Psoas muscle (tissue), 8 donors: Measurements from ENCODE around the gene PAIP2. TPM values are rescaled to one million over a fixed set of nuclear protein-coding genes. Genes with fewer than 3 reads are reported as not detected.
A peak's percentile ranks its signal among the peaks of the same experiment; 100 is the strongest.

Experiments used
- ATAC-seq, 4 donors: fragments of 200-7000 bp; cut with Tn5 transposase; one replicate each; pipeline ENCODE4 v1.9.1; 2020; ENCODE audit warnings: moderate library complexity in 3 of 4, mild to moderate bottlenecking in 2 of 4
- DNase-seq, 2 donors: peaks; one replicate each; pipeline ENCODE4 v3.0.0-alpha.2; 2020
- H3K27ac ChIP-seq: fragments of 200-600 bp; one replicate; pipeline ENCODE4 v1.8.0; 2022
- H3K27me3 ChIP-seq, 3 donors: fragments of 200-600 bp in 1 of 3; one replicate each; pipeline versions ENCODE4 v1.6.1 to v1.8.0; 2013 to 2022; ENCODE audit warnings: low read length in 2 of 3, mild to moderate bottlenecking in 2 of 3, moderate library complexity in 1 of 3; ENCODE audit not compliant: insufficient read depth in 3 of 3
- H3K36me3 ChIP-seq, 2 donors: fragments of 200-600 bp in 1 of 2; one replicate each; pipeline versions ENCODE4 v1.6.1 to v1.8.0; 2013 to 2022; ENCODE audit warnings: low read depth in 1 of 2, mild to moderate bottlenecking in 1 of 2, moderate library complexity in 1 of 2; ENCODE audit not compliant: insufficient read depth in 1 of 2
- H3K4me1 ChIP-seq: fragments of 200-600 bp; one replicate; pipeline ENCODE4 v1.8.0; 2022
- H3K4me3 ChIP-seq: fragments of 200-600 bp; one replicate; pipeline ENCODE4 v1.8.0; 2022; ENCODE audit warnings: mild to moderate bottlenecking
- H3K9me3 ChIP-seq: fragments of 200-600 bp; one replicate; pipeline ENCODE4 v1.8.0; 2022
- CTCF ChIP-seq: fragments of 200-600 bp; IDR thresholded peaks from one replicate; pipeline ENCODE4 v1.8.0; 2022; ENCODE audit warnings: antibody characterized with exemption
- WGBS, 3 donors: extraction: QIAGEN DNeasy Blood & Tissue Kit; methylation state at CpG; one replicate each; pipeline versions ENCODE4 v1.1.6 to v1.1.7; 2013; 5-methylcytosine and 5-hydroxymethylcytosine counted together
- intact Hi-C, 2 donors: fragments of 100-400 bp; cut with DNase I; formaldehyde crosslinking; loops; one replicate each; pipeline versions ENCODE4 v1.11.0 to v1.14.2; 2022
- polyA plus RNA-seq, 3 donors: library from polyadenylated mRNA; stranded (reverse); fragments of 200-250 nt; gene quantifications; one replicate each; pipeline ENCODE4 v1.2.3, GENCODE V29; 2013
- total RNA-seq, 4 donors: library from RNA; stranded (reverse); fragmentation: NEBNext Ultra II Directional in 2 of 4; extraction: Animal tissue kit (Norgen Biotek cat#: 25700) in 2 of 4; gene quantifications; one replicate each; pipeline versions ENCODE4 v1.2.1 to v1.2.4, GENCODE V29; 2021 to 2023
- donor health status: healthy with polysubstance abuse.
- donor health status: DM: no; HTN: no; CAD: no; lungs with moderate emphysema.
- donor health status: Bipolar disorder and iron deficiency.
- donor health status: healthy.
- donor health status: DM: yes; HTN: yes; CAD: no.
- donor health status: DM: no; HTN: no; CAD: no.
- donor health status: DM: no; HTN: no; CAD: no.
- donor health status: DM: yes; HTN: yes; CAD: no.

PAIP2 gene
- total and polyA plus RNA-seq, 7 donors, result 111 to 252 (median 117) TPM

- Histone ChIP-seq H3K4me1 (peaks cover 16% of the 10 kb centered on the region), H3K27ac (peak overlapping the region; percentile 92), H3K27me3 (no peaks in the 10 kb centered on the region), H3K9me3 (no peaks in the 10 kb centered on the region), H3K4me3 (peak overlapping the region; percentile 71), H3K36me3 (peaks cover 0 to 8% of the 10 kb centered on the region in 2 donors)
- intact Hi-C loops, result no loop called here
- TF ChIP-seq CTCF, result no peak
- DNase-seq (peak in 1 of 2 donors; percentile 57), ATAC-seq (peak; percentile 10 to 40 (median 27))
- 12 to 20% (median 15%) methylated on average over 7 of the region's 7 CpGs for WGBS, 3 donors
Measured at GRCh38 chr5:139403418-139403786, 61.7 kb downstream of the PAIP2 start.

- Histone ChIP-seq H3K27ac (peak within 1 kb of the TSS; percentile 92), H3K9me3 (no peaks in the 10 kb centered on the region), H3K4me3 (peak within 1 kb of the TSS; percentile 71), H3K4me1 (peaks cover 16% of the 10 kb centered on the region), H3K27me3 (no peaks in the 10 kb centered on the region), H3K36me3 (peaks cover 0 to 8% of the 10 kb centered on the region in 2 donors)
- intact Hi-C loops, result no loop called here
- ATAC-seq (peak; percentile 94 to 97 (median 96)), DNase-seq (peak; percentile 98)
- 0 to 1% (median 1%) methylated on average over 41 of the region's 41 CpGs for WGBS, 3 donors
- no peak for TF ChIP-seq CTCF
Measured at GRCh38 chr5:139403787-139404483, 62.3 kb downstream of the PAIP2 start, which contains the start of gene SPATA24. SPATA24 (minus strand) TSS chr5:139404089; CDS start chr5:139404060, 29 bp downstream.

GRCh38 chr5:139404484-139404840 is 62.8 kb downstream of the PAIP2 start:
- DNase-seq, result no peak
- H3K27me3 ChIP-seq, result no peaks in the 10 kb centered on the region
- H3K4me1 ChIP-seq, result peaks cover 16% of the 10 kb centered on the region
- peak in 1 of 4 donors; percentile 1 for ATAC-seq
- peak overlapping the region; percentile 71 for H3K4me3 ChIP-seq
- H3K27ac ChIP-seq, result peak overlapping the region; percentile 92
- 57 to 70% (median 62%) methylated on average over 5 of the region's 5 CpGs for WGBS, 3 donors
- no peaks in the 10 kb centered on the region for H3K9me3 ChIP-seq
- TF ChIP-seq CTCF, result no peak
- H3K36me3 ChIP-seq, result peaks cover 0 to 8% of the 10 kb centered on the region in 2 donors
- intact Hi-C loops, result no loop called here

GRCh38 chr5:139406963-139407362 is 65.3 kb downstream of the PAIP2 start:
- ATAC-seq (no peak), DNase-seq (no peak)
- Histone ChIP-seq H3K36me3 (no peaks in the 10 kb centered on the region), H3K9me3 (no peaks in the 10 kb centered on the region), H3K4me1 (peaks cover 30% of the 10 kb centered on the region), H3K4me3 (no peak overlapping the region), H3K27ac (no peak overlapping the region), H3K27me3 (no peaks in the 10 kb centered on the region)
- intact Hi-C loops, result no loop called here
- TF ChIP-seq CTCF, result no peak
- 31 to 65% (median 45%) methylated on average over 2 of the region's 2 CpGs for WGBS, 3 donors

- H3K36me3 ChIP-seq, result peaks cover 0 to under 1% of the 10 kb centered on the region in 2 donors
- no peak overlapping the region for H3K27ac ChIP-seq
- H3K27me3 ChIP-seq, result no peaks in the 10 kb centered on the region
- H3K4me3 ChIP-seq, result no peak overlapping the region
- no peaks in the 10 kb centered on the region for H3K9me3 ChIP-seq
- intact Hi-C loops, result no loop called here
- ATAC-seq (no peak), DNase-seq (no peak)
- peaks cover 28% of the 10 kb centered on the region for H3K4me1 ChIP-seq
- TF ChIP-seq CTCF, result no peak
Measured at GRCh38 chr5:139407517-139407916, 65.9 kb downstream of the PAIP2 start.
